ENCODE results near the gene TRPM6. TPM values are rescaled to one million over a fixed set of nuclear protein-coding genes. Genes with fewer than 3 reads are reported as not detected.
"Not testable (repeated sequence)": the region's sequence is repeated elsewhere in the genome, so short reads cannot be mapped to it uniquely, and the experiment has no call there.

The TRPM6 gene
- total RNA-seq, 1 donor from 2014 or later = 0.18 TPM

DNA sequence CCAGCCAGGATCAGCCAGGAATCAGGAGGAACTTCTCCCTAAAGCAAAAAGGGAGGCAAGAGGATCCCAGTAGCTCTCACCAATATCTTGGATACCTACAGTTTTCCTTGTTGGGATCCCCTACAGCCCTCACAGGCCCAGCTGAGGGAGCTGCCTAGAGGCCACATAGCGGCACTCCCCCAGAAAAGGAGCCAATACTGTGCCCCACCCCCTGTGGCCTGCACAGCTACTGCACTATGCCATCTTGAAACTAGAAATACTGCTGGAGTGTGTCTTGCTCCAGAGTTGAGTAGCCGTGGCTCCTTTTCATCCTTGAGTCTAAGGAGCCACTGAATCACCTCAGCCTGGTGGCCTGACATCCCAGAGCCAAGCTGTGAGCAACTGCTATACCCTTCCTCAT lies 22.3 kb upstream of the TRPM6 start:
- no peak for DNase-seq (ENCODE audit: low spot score in 2 of 2, unreplicated experiment in 2 of 2)
- Mint-ChIP-seq H3K4me3 (no peak overlapping the region), H3K27ac (no peak overlapping the region), H3K36me3 (no peaks in the 10 kb centered on the region), H3K4me1 (no peaks in the 10 kb centered on the region), H3K9me3 (peaks cover 19% of the 10 kb centered on the region), H3K27me3 (ENCODE audit: low read depth) (no peaks in the 10 kb centered on the region)
- TF ChIP-seq, protein P1, sequence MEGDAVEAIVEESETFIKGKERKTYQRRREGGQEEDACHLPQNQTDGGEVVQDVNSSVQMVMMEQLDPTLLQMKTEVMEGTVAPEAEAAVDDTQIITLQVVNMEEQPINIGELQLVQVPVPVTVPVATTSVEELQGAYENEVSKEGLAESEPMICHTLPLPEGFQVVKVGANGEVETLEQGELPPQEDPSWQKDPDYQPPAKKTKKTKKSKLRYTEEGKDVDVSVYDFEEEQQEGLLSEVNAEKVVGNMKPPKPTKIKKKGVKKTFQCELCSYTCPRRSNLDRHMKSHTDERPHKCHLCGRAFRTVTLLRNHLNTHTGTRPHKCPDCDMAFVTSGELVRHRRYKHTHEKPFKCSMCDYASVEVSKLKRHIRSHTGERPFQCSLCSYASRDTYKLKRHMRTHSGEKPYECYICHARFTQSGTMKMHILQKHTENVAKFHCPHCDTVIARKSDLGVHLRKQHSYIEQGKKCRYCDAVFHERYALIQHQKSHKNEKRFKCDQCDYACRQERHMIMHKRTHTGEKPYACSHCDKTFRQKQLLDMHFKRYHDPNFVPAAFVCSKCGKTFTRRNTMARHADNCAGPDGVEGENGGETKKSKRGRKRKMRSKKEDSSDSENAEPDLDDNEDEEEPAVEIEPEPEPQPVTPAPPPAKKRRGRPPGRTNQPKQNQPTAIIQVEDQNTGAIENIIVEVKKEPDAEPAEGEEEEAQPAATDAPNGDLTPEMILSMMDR (IDR thresholded peaks at IDR 0.05; ENCODE audit: unreplicated experiment) = no peak

DNA sequence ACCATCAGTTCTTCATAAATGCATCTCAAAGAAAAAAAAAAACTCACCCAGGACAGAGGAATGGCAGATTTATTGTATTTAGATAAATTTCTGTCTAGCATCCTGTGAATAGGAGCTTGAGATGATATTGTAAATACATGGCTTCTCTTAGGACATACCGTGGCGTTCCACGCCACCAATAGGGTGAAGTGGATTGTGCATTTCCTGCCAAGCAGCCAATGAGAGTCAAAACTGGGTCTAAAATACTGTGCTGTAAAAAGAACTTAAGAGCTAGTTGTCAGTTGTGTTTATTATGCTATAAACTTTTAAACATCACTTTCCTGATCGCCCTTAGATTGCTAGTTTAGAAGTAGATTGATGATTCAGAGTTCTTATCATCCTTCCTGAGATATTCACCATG lies 20.9 kb upstream of the TRPM6 start:
- TF ChIP-seq, protein P1 (IDR thresholded peaks at IDR 0.05; ENCODE audit: unreplicated experiment) = no peak
- H3K9me3 Mint-ChIP-seq = peaks cover 19% of the 10 kb centered on the region
- no peaks in the 10 kb centered on the region for H3K27me3 Mint-ChIP-seq (ENCODE audit: low read depth)
- H3K4me1 Mint-ChIP-seq = no peaks in the 10 kb centered on the region
- no peak overlapping the region for H3K4me3 Mint-ChIP-seq
- no peak for DNase-seq (ENCODE audit: low spot score in 2 of 2, unreplicated experiment in 2 of 2)
- no peak overlapping the region for H3K27ac Mint-ChIP-seq
- no peaks in the 10 kb centered on the region for H3K36me3 Mint-ChIP-seq

DNA sequence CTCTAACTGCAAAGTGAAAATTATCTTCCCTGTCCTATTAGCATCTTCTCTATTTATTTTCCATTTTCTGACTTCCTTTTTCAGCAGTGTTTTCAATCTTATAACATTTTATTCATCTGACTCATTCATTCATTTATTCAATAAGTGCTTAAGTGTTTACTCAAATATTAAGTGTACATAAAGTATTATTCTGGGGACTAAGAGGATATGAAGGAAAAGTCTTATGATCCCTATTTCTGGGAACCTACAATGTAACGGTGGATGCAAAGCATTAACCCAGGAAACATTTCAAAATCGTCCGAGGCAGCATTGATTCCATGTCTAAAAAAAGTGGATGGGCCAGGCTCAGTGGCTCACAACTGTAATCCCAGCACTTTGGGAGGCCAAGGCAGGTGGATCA lies 19.4 kb upstream of the TRPM6 start:
- Mint-ChIP-seq H3K9me3 (peaks cover 10% of the 10 kb centered on the region), H3K4me3 (no peak overlapping the region), H3K27ac (no peak overlapping the region), H3K36me3 (no peaks in the 10 kb centered on the region), H3K27me3 (ENCODE audit: low read depth) (no peaks in the 10 kb centered on the region), H3K4me1 (no peaks in the 10 kb centered on the region)
- TF ChIP-seq, protein P1 (IDR thresholded peaks at IDR 0.05; ENCODE audit: unreplicated experiment) = no peak
- no peak for DNase-seq (ENCODE audit: low spot score in 2 of 2, unreplicated experiment in 2 of 2)

DNA sequence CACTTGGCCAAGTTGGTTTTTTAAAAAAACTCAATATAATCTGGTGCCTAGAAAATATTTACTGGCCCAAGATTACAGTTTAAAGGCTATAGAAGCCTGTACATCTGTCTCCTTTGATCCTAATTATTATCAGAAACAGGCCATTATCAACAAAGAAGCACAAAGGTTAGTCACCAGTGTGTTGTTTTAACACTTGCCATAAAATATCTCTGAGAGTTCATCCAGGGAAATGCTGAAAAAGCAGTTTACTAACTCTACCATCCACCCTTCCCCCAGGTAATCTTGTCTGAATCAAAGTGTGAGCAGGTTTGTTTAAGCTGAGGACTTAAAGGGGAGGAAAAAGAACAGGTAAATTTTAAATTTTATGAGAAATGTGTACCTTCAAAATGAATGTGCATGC lies 13.3 kb upstream of the TRPM6 start:
- Mint-ChIP-seq H3K36me3 (no peaks in the 10 kb centered on the region), H3K4me1 (peaks cover 1% of the 10 kb centered on the region), H3K9me3 (no peaks in the 10 kb centered on the region), H3K27me3 (ENCODE audit: low read depth) (peaks cover 2% of the 10 kb centered on the region), H3K4me3 (no peak overlapping the region), H3K27ac (no peak overlapping the region)
- TF ChIP-seq, protein P1 (IDR thresholded peaks at IDR 0.05; ENCODE audit: unreplicated experiment) = no peak
- DNase-seq (ENCODE audit: low spot score in 2 of 2, unreplicated experiment in 2 of 2) = no peak

DNA sequence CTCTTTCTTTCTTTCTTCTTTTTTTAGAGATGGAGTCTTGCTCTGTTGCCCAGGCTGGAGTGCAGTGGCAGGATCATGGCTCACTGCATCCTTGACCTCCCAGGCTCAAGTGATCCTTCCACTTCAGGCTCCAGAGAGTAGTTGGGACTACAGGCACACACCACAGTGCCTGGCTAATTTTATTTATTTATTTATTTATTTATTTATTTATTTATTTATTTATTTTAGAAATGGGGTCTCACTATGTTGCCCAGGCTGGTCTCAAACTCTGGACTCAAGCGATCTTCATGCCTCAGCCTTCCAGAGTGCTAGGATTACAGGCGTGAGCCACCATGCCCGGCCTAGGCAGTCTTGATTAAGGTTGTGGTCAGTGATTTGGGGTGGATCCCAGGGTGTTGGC lies 728 bp upstream of the TRPM6 start:
- H3K27me3 Mint-ChIP-seq (ENCODE audit: low read depth); H3K27ac Mint-ChIP-seq; H3K36me3 Mint-ChIP-seq; H3K9me3 Mint-ChIP-seq; DNase-seq (ENCODE audit: low spot score in 2 of 2, unreplicated experiment in 2 of 2); H3K4me1 Mint-ChIP-seq: not testable (repeated sequence)
- peak overlapping the region; percentile 93 for H3K4me3 Mint-ChIP-seq

DNA sequence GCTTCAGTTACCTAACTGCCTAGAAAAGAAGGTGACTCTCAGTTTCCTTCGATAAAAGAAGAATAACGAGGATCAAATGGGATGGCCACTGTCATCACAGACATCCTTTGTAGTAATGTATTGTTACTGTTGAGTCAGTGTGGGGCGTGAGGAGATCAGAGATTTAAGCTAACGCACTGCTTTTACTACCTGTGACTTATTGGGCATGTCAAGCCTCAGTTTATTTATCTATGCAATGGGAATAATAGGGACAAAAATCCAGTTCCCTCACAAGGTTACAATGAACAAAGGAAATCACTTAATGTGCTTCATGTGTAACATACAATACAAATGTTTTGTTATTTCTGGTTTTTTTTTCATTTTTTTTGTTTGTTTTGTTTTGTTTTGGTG lies 255 bp upstream of the TRPM6 start:
- Mint-ChIP-seq H3K27ac (no peak overlapping the region), H3K27me3 (ENCODE audit: low read depth) (peaks cover 7% of the 10 kb centered on the region), H3K4me3 (peak overlapping the region; percentile 93), H3K4me1 (peaks cover 6% of the 10 kb centered on the region), H3K36me3 (no peaks in the 10 kb centered on the region), H3K9me3 (peaks cover 9% of the 10 kb centered on the region)
- TF ChIP-seq, protein P1 (IDR thresholded peaks at IDR 0.05; ENCODE audit: unreplicated experiment) = no peak
- DNase-seq (ENCODE audit: low spot score in 2 of 2, unreplicated experiment in 2 of 2) = no peak
